Esophagus muscularis mucosa (tissue), 4 donors: ENCODE data around the gene C21orf58. TPM values are rescaled to one million over a fixed set of nuclear protein-coding genes. Genes with fewer than 3 reads are reported as not detected.

Source experiments
- DNase-seq: peaks from one replicate; pipeline ENCODE4 v3.0.0-alpha.2; 2017; ENCODE audit errors: extremely low spot score
- H3K27ac ChIP-seq, 4 donors: fragments of 200-600 bp; sonication (generic); replicated peaks in 1 of 4; 1 replicate in 3 of 4; 2 replicates in 1 of 4; pipeline ENCODE4 v1.5.1; 2016 to 2019; ENCODE audit warnings: mild to moderate bottlenecking in 1 of 4
- H3K27me3 ChIP-seq, 4 donors: fragments of 200-600 bp; sonication (generic); one replicate each; pipeline versions ENCODE4 v1.5.1 to v1.6.0; 2016 to 2019
- H3K36me3 ChIP-seq, 4 donors: fragments of 200-600 bp; sonication (generic); one replicate each; pipeline ENCODE4 v1.5.1; 2016 to 2019
- H3K4me1 ChIP-seq, 4 donors: fragments of 200-600 bp; sonication (generic); one replicate each; pipeline ENCODE4 v1.5.1; 2016 to 2019
- H3K4me3 ChIP-seq, 4 donors: fragments of 200-600 bp; sonication (generic); 1 replicate in 2 of 4; 2 replicates in 2 of 4; pipeline ENCODE4 v1.5.1; 2016 to 2019; ENCODE audit warnings: mild to moderate bottlenecking in 4 of 4, moderate library complexity in 1 of 4
- H3K9me3 ChIP-seq, 4 donors: fragments of 200-600 bp; sonication (generic); 1 replicate in 3 of 4; 2 replicates in 1 of 4; pipeline ENCODE4 v1.5.1; 2016 to 2019
- EP300 ChIP-seq: sonication (generic); formaldehyde crosslinking; IDR thresholded peaks from one replicate; pipeline ENCODE4 v1.6.1; 2017; ENCODE audit warnings: antibody characterized with exemption
- POLR2A ChIP-seq: fragments of 450-650 bp; IDR thresholded peaks from one replicate; pipeline ENCODE4 v1.6.1; 2017; ENCODE audit warnings: antibody characterized with exemption, moderate library complexity, mild to moderate bottlenecking, low read depth
- POLR2AphosphoS5 ChIP-seq, 2 donors: sonication (generic); formaldehyde crosslinking; IDR thresholded peaks; one replicate each; pipeline ENCODE4 v1.6.1; 2017; ENCODE audit warnings: antibody characterized with exemption in 2 of 2
- WGBS: methylation state at CpG from one replicate; pipeline ENCODE4 v1.1.5; 2018; 5-methylcytosine and 5-hydroxymethylcytosine counted together
- intact Hi-C: fragments of 100-400 bp; cut with DNase I; formaldehyde crosslinking; loops from one replicate; pipeline ENCODE4 v1.15.1; 2023
- total RNA-seq, 4 donors: library from RNA; depleted of rRNA; stranded (reverse); fragments of >200 nt; gene quantifications; one replicate each; pipeline versions ENCODE4 v1.1.0 to v1.2.1, GENCODE V29; 2016
- TF ChIP-seq, protein P1 (sequence below), 3 experiments: fragments of 200-600 bp in 2 of 3; fragments of 450-650 bp in 1 of 3; sonication (generic) in 2 of 3; IDR thresholded peaks; one replicate each; pipeline ENCODE4 v1.5.1; 2017 to 2019; ENCODE audit warnings: antibody characterized with exemption in 3 of 3, mild to moderate bottlenecking in 2 of 3, moderate library complexity in 1 of 3

C21orf58 gene
- total RNA-seq, 4 donors from 2014 or later: 0.50 to 2.5 (median 1.7) TPM

DNA sequence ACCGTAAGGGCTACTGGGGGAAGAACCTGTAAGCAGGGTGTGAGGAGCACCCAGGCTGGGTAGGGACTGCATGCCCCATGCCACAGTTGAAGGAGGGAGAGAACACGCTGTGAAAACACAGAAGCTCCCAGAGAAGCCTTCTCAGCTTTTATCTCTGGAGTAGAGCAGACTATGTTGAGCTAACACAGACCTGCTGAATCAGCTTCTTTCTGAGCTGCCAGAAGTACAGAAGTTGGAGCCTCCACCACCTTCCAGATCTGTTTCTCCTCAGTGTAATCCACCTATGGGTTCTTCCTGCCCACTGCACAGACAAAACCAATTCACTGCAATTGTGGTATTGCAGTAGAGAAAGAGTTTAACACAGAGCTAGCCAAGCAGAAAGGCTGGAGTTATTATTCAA is 32.1 kb downstream of the C21orf58 start:
- no peak for DNase-seq
- Histone ChIP-seq H3K9me3 (no peaks in the 10 kb centered on the region), H3K4me1 (peaks cover 9 to 31% (median 23%) of the 10 kb centered on the region in 4 donors), H3K27me3 (peaks cover 0 to 13% (median 0%) of the 10 kb centered on the region in 4 donors), H3K27ac (no peak overlapping the region), H3K36me3 (peaks cover 0 to 13% (median 12%) of the 10 kb centered on the region in 4 donors), H3K4me3 (no peak overlapping the region)
- intact Hi-C loops: no loop called here
- TF ChIP-seq POLR2AphosphoS5 (IDR thresholded peaks at IDR 0.05) (no peak), EP300 (no peak), POLR2A (no peak)
- TF ChIP-seq, protein P1, sequence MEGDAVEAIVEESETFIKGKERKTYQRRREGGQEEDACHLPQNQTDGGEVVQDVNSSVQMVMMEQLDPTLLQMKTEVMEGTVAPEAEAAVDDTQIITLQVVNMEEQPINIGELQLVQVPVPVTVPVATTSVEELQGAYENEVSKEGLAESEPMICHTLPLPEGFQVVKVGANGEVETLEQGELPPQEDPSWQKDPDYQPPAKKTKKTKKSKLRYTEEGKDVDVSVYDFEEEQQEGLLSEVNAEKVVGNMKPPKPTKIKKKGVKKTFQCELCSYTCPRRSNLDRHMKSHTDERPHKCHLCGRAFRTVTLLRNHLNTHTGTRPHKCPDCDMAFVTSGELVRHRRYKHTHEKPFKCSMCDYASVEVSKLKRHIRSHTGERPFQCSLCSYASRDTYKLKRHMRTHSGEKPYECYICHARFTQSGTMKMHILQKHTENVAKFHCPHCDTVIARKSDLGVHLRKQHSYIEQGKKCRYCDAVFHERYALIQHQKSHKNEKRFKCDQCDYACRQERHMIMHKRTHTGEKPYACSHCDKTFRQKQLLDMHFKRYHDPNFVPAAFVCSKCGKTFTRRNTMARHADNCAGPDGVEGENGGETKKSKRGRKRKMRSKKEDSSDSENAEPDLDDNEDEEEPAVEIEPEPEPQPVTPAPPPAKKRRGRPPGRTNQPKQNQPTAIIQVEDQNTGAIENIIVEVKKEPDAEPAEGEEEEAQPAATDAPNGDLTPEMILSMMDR (IDR thresholded peaks at IDR 0.05): no peak
- 91% methylated on average over 2 of the region's 2 CpGs for WGBS

DNA sequence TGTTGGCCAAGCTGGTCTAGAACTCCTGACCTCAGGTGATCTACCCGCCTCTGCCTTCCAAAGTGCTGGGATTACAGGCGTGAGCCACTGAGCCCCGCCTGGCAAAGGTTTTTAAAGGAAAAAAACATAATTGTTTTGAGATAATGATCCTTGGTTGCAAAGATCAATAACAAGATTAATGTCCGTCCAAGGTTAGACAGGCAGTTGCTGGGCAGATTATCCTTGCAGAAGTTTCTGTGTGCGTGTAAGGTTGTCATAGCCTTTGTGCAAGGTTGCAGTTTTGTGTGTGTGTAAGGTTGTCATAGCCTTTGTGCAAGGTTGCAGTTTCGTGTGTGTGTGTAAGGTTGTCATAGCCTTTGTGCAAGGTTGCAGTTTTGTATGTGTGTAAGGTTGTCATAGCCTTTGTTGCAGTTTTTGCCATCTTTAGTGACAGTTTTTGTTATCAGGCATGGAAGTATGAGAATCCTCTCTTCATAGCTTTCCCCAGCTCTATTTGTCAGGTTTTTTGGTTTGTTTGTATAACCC is 34.0 kb downstream of the C21orf58 start:
- Histone ChIP-seq H3K27me3 (no peaks in the 10 kb centered on the region), H3K36me3 (peaks cover 0 to 14% (median 13%) of the 10 kb centered on the region in 4 donors), H3K4me1 (peaks cover 11 to 22% (median 18%) of the 10 kb centered on the region in 4 donors), H3K27ac (no peak overlapping the region), H3K9me3 (no peaks in the 10 kb centered on the region), H3K4me3 (no peak overlapping the region)
- intact Hi-C loops: no loop called here
- DNase-seq: no peak
- no peak for TF ChIP-seq EP300
- no peak for TF ChIP-seq POLR2AphosphoS5 (IDR thresholded peaks at IDR 0.05)
- TF ChIP-seq, protein P1 (IDR thresholded peaks at IDR 0.05): no peak
- TF ChIP-seq POLR2A: no peak
- WGBS: 80% methylated on average over 6 of the region's 6 CpGs

DNA sequence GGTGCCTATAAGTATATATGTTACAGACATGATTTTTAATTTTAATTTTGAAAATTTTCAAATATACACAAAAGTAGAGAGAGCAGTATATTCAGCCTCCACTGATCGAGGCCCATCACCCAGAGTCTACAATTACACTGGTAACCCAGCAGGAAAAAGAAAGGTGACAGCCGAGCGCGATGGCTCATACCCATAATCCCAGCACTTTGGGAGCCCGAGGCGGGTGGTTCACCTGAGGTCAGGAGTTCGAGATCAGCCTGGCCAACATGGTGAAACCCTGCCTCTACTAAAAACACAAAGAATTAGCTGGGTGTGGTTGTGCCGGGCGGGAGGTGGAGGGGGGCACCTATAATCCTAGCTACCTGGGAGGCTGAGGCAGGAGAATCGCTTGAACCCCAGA is 36.1 kb downstream of the C21orf58 start:
- DNase-seq: no peak
- H3K27me3 ChIP-seq: no peaks in the 10 kb centered on the region
- H3K4me1 ChIP-seq: peaks cover 33 to 44% (median 40%) of the 10 kb centered on the region in 4 donors
- H3K9me3 ChIP-seq: no peaks in the 10 kb centered on the region
- H3K36me3 ChIP-seq: peaks cover 11 to 31% (median 24%) of the 10 kb centered on the region in 4 donors
- TF ChIP-seq, protein P1 (IDR thresholded peaks at IDR 0.05): no peak
- no peak for TF ChIP-seq EP300
- TF ChIP-seq POLR2AphosphoS5 (IDR thresholded peaks at IDR 0.05): no peak
- TF ChIP-seq POLR2A: no peak
- intact Hi-C loops: no loop called here
- H3K27ac ChIP-seq: peak overlapping the region in 1 of 4 donors; percentile 98
- WGBS: 95% methylated on average over 10 of the region's 10 CpGs
- H3K4me3 ChIP-seq: no peak overlapping the region

DNA sequence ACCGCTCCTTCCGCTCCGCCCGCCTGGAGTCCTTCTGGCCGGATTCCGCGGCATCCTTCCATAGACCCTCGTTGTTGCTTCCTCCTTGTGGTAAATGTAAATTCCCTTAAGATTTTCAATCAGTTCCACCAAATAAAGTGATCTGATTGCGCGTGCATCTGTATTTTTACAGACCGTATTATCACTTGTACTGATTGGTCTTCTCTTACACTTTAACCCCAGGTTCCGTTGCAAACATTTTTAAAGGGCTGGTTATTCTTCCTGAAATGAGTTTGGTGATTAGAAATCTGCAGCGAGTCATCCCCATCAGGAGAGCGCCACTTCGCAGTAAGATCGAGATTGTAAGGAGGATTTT is 37.0 kb downstream of the C21orf58 start:
- H3K4me1 ChIP-seq: peaks cover 40 to 53% (median 49%) of the 10 kb centered on the region in 4 donors
- intact Hi-C loops: no loop called here
- no peak for TF ChIP-seq POLR2A
- no peak for TF ChIP-seq EP300
- TF ChIP-seq, protein P1 (IDR thresholded peaks at IDR 0.05): no peak
- TF ChIP-seq POLR2AphosphoS5 (IDR thresholded peaks at IDR 0.05): no peak
- WGBS: under 1% methylated on average over 16 of the region's 16 CpGs
- DNase-seq: no peak
- peaks cover 13 to 35% (median 22%) of the 10 kb centered on the region in 4 donors for H3K36me3 ChIP-seq
- peak overlapping the region; percentile 82 to 99 (median 95) for H3K4me3 ChIP-seq
- H3K27me3 ChIP-seq: no peaks in the 10 kb centered on the region
- peak overlapping the region; percentile 90 to 99 (median 98) for H3K27ac ChIP-seq
- no peaks in the 10 kb centered on the region for H3K9me3 ChIP-seq
